ENCODE data around the gene KCNJ6.

DNA sequence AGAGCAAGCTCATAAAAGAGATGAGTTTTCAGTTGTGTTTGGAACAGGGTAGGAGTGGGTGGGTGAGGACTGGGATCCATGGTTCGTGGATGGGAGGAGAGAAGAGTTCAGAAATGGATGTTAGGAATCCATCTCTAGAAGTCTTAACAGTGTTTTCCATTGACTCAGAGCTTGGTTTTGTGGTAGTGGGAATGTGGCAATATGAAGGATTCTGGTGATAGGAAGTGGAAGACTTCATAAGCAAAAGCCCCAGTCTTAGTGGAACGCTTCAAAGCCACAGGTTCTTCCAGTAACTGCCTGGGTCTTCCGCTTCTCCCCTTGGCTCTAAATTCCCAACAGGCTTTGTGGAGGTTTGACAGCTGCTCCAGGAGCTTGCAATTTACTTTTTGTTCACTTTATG is 167.9 kb downstream of the KCNJ6 start:
- TF ChIP-seq TCF4 (CRISPR knock-in tag; IDR thresholded peaks at IDR 0.05; ENCODE audit: borderline replicate concordance) (no peak), ZC3H10 (CRISPR knock-in tag; IDR thresholded peaks at IDR 0.05) (no peak), ZFP3 (CRISPR knock-in tag; IDR thresholded peaks at IDR 0.05) (no peak), ZNF70 (CRISPR knock-in tag; IDR thresholded peaks at IDR 0.05) (no peak)

All from SK-N-SH treated with all-trans-retinoic acid at 6 μM for 48 hours (cell line).